BLaER1 (cell line): Measurements from ENCODE around the gene DGKQ.

Experiments
- H3K27ac ChIP-seq: shearing (Covaris generic); formaldehyde crosslinking; 2 replicates; pipeline ENCODE4 v1.8.1; 2022
- H3K27me3 ChIP-seq: shearing (Covaris generic); formaldehyde crosslinking; 2 replicates; pipeline ENCODE4 v1.8.1; 2022
- H3K36me3 ChIP-seq: shearing (Covaris generic); formaldehyde crosslinking; 2 replicates; pipeline ENCODE4 v1.8.1; 2022
- H3K4me1 ChIP-seq: shearing (Covaris generic); formaldehyde crosslinking; 2 replicates; pipeline ENCODE4 v1.8.1; 2022
- H3K4me2 ChIP-seq: shearing (Covaris generic); formaldehyde crosslinking; 2 replicates; pipeline ENCODE4 v1.8.1; 2022
- H3K4me3 ChIP-seq: shearing (Covaris generic); formaldehyde crosslinking; 2 replicates; pipeline ENCODE4 v1.8.1; 2022
- H3K9ac ChIP-seq: shearing (Covaris generic); formaldehyde crosslinking; 2 replicates; pipeline ENCODE4 v1.8.1; 2022
- H3K9me3 ChIP-seq: shearing (Covaris generic); formaldehyde crosslinking; 2 replicates; pipeline ENCODE4 v1.8.1; 2022
- H4K20me1 ChIP-seq: shearing (Covaris generic); formaldehyde crosslinking; 2 replicates; pipeline ENCODE4 v1.8.1; 2022
- Cebpa-rat ChIP-seq: shearing (Covaris generic); IDR thresholded peaks from 2 replicates; pipeline ENCODE4 v1.8.1; 2022

Gene DGKQ

GRCh38 chr4:962231-963208 lies 10.8 kb downstream of the DGKQ start:
- TF ChIP-seq Cebpa-rat, result no peak
- H3K27ac ChIP-seq, result 0 out of 2 replicates have a peak overlapping the region, but pooled peaks have one; percentile 6
- no peak overlapping the region for H3K4me3 ChIP-seq
- H3K9me3 ChIP-seq, result no peaks in the 10 kb centered on the region
- H3K4me1 ChIP-seq, result no peaks in the 10 kb centered on the region
- H3K4me2 ChIP-seq, result no peak overlapping the region
- no peaks in the 10 kb centered on the region for H3K27me3 ChIP-seq
- peaks cover 34% of the 10 kb centered on the region for H4K20me1 ChIP-seq
- no peak overlapping the region for H3K9ac ChIP-seq
- peaks cover 98% of the 10 kb centered on the region for H3K36me3 ChIP-seq

- Histone ChIP-seq H3K9ac (no peak overlapping the region), H3K27me3 (no peaks in the 10 kb centered on the region), H3K36me3 (peaks cover 94% of the 10 kb centered on the region), H3K27ac (no peak overlapping the region), H3K4me3 (no peak overlapping the region), H4K20me1 (peaks cover 34% of the 10 kb centered on the region), H3K4me2 (no peak overlapping the region), H3K4me1 (no peaks in the 10 kb centered on the region), H3K9me3 (no peaks in the 10 kb centered on the region)
- TF ChIP-seq Cebpa-rat, result no peak
These were observed 11.8 kb downstream of the DGKQ start for GRCh38 chr4:961351-962230.

- peaks cover 34% of the 10 kb centered on the region for H4K20me1 ChIP-seq
- no peak overlapping the region for H3K27ac ChIP-seq
- no peak overlapping the region for H3K4me3 ChIP-seq
- no peaks in the 10 kb centered on the region for H3K27me3 ChIP-seq
- H3K4me1 ChIP-seq, result no peaks in the 10 kb centered on the region
- no peak overlapping the region for H3K4me2 ChIP-seq
- no peak for TF ChIP-seq Cebpa-rat
- peaks cover 87% of the 10 kb centered on the region for H3K36me3 ChIP-seq
- H3K9me3 ChIP-seq, result no peaks in the 10 kb centered on the region
- no peak overlapping the region for H3K9ac ChIP-seq
These were observed 12.6 kb downstream of the DGKQ start for GRCh38 chr4:960636-961350.

GRCh38 chr4:960140-960635 lies 13.2 kb downstream of the DGKQ start:
- Histone ChIP-seq H3K36me3 (peaks cover 87% of the 10 kb centered on the region), H3K27me3 (no peaks in the 10 kb centered on the region), H3K27ac (no peak overlapping the region), H3K4me2 (no peak overlapping the region), H4K20me1 (peaks cover 31% of the 10 kb centered on the region), H3K9ac (no peak overlapping the region), H3K9me3 (no peaks in the 10 kb centered on the region), H3K4me1 (no peaks in the 10 kb centered on the region), H3K4me3 (no peak overlapping the region)
- no peak for TF ChIP-seq Cebpa-rat

GRCh38 chr4:959338-960139 lies 13.8 kb downstream of the DGKQ start:
- H3K27me3 ChIP-seq, result no peaks in the 10 kb centered on the region
- H3K4me1 ChIP-seq, result no peaks in the 10 kb centered on the region
- no peak for TF ChIP-seq Cebpa-rat
- H3K36me3 ChIP-seq, result peaks cover 87% of the 10 kb centered on the region
- peaks cover 24% of the 10 kb centered on the region; the same call in 1 of the 2 replicates for H4K20me1 ChIP-seq
- no peak overlapping the region for H3K4me3 ChIP-seq
- H3K9ac ChIP-seq, result no peak overlapping the region
- 0 out of 2 replicates have a peak overlapping the region, but pooled peaks have one; percentile 4 for H3K27ac ChIP-seq
- no peak overlapping the region for H3K4me2 ChIP-seq
- no peaks in the 10 kb centered on the region for H3K9me3 ChIP-seq

GRCh38 chr4:958696-959337 lies 14.6 kb downstream of the DGKQ start:
- H3K9ac ChIP-seq, result no peak overlapping the region
- H3K4me2 ChIP-seq, result no peak overlapping the region
- no peak overlapping the region for H3K27ac ChIP-seq
- TF ChIP-seq Cebpa-rat, result no peak
- H4K20me1 ChIP-seq, result peaks cover 24% of the 10 kb centered on the region; the same call in 1 of the 2 replicates
- H3K9me3 ChIP-seq, result no peaks in the 10 kb centered on the region
- no peaks in the 10 kb centered on the region for H3K27me3 ChIP-seq
- H3K4me3 ChIP-seq, result no peak overlapping the region
- no peaks in the 10 kb centered on the region for H3K4me1 ChIP-seq
- H3K36me3 ChIP-seq, result peaks cover 85% of the 10 kb centered on the region

GRCh38 chr4:958314-958665 lies 15.1 kb downstream of the DGKQ start:
- peaks cover 24% of the 10 kb centered on the region; the same call in 1 of the 2 replicates for H4K20me1 ChIP-seq
- H3K27ac ChIP-seq, result no peak overlapping the region
- no peak for TF ChIP-seq Cebpa-rat
- H3K4me1 ChIP-seq, result no peaks in the 10 kb centered on the region
- H3K9ac ChIP-seq, result no peak overlapping the region
- H3K9me3 ChIP-seq, result no peaks in the 10 kb centered on the region
- H3K4me3 ChIP-seq, result no peak overlapping the region
- H3K36me3 ChIP-seq, result peaks cover 85% of the 10 kb centered on the region
- H3K4me2 ChIP-seq, result no peak overlapping the region
- no peaks in the 10 kb centered on the region for H3K27me3 ChIP-seq

GRCh38 chr4:957581-958313 lies 15.6 kb downstream of the DGKQ start:
- peaks cover 84% of the 10 kb centered on the region for H3K36me3 ChIP-seq

More at GRCh38 chr4:957581-958313, 15.6 kb downstream of the DGKQ start:
- H3K4me2 ChIP-seq, result no peak overlapping the region
- H3K9me3 ChIP-seq, result no peaks in the 10 kb centered on the region
- no peak overlapping the region for H3K27ac ChIP-seq
- peaks cover 24% of the 10 kb centered on the region; the same call in 1 of the 2 replicates for H4K20me1 ChIP-seq
- no peaks in the 10 kb centered on the region for H3K27me3 ChIP-seq
- no peak overlapping the region for H3K4me3 ChIP-seq
- H3K4me1 ChIP-seq, result no peaks in the 10 kb centered on the region
- no peak for TF ChIP-seq Cebpa-rat
- no peak overlapping the region for H3K9ac ChIP-seq
